IMR-90 (cell line): Measurements from ENCODE around the gene PLIN4. TPM values are rescaled to one million over a fixed set of nuclear protein-coding genes. Genes with fewer than 3 reads are reported as not detected.

ENCODE experiments used
- ATAC-seq: fragments of 200-7000 bp; cut with Tn5 transposase; 2 replicates; pipeline ENCODE4 v1.9.1; 2020; ENCODE audit warnings: low read depth, mild to moderate bottlenecking, moderate library complexity
- BruUV-seq: library from RNA; stranded (reverse); fragments of 400-500 nt; replicated peaks from 2 replicates; lab custom pipeline; 2021; lab: Mats Ljungman, UMichigan
- CTCF ChIA-PET: fragments of 300-600 bp; formaldehyde crosslinking; extraction: SDS; loops from one replicate; lab custom pipeline; 2021; ENCODE audit warnings: antibody characterized with exemption; lab: Yijun Ruan, JAX
- POLR2A ChIA-PET: fragments of 300-600 bp; sonication (Branson Sonifier 250); formaldehyde crosslinking; loops from one replicate; lab custom pipeline; 2022; ENCODE audit warnings: antibody characterized with exemption; ENCODE audit not compliant: unreplicated experiment; lab: Charles Lee
- DNase-seq: peaks from one replicate; pipeline ENCODE4 v3.0.0; 2013
- H2AFZ ChIP-seq: replicated peaks from 2 replicates; pipeline ENCODE3; 2013; ENCODE audit warnings: low read length, mild to moderate bottlenecking; ENCODE audit not compliant: poor library complexity
- H2AK5ac ChIP-seq: 2 replicates; pipeline ENCODE4 v1.6.1; 2013; ENCODE audit warnings: low read depth, low read length, inconsistent platforms
- H2AK9ac ChIP-seq: replicated peaks from 2 replicates; pipeline ENCODE3; 2013; ENCODE audit warnings: mild to moderate bottlenecking, low read depth, low read length, moderate library complexity; ENCODE audit not compliant: poor library complexity
- H2BK120ac ChIP-seq: 2 replicates; pipeline ENCODE4 v1.6.1; 2013; ENCODE audit warnings: low read depth, low read length, inconsistent platforms
- H2BK15ac ChIP-seq: 3 replicates; pipeline ENCODE4 v1.6.1; 2013; ENCODE audit warnings: low read depth, low read length, inconsistent platforms
- H2BK20ac ChIP-seq: 2 replicates; pipeline ENCODE4 v1.6.1; 2013; ENCODE audit warnings: low read depth, mild to moderate bottlenecking, inconsistent platforms, low read length, moderate library complexity
- H2BK5ac ChIP-seq: 2 replicates; pipeline ENCODE4 v1.6.1; 2013; ENCODE audit warnings: mild to moderate bottlenecking, low read depth, low read length, inconsistent platforms; ENCODE audit not compliant: poor library complexity, severe bottlenecking
- H3K14ac ChIP-seq: replicated peaks from 2 replicates; pipeline ENCODE4 v1.6.1; 2013; ENCODE audit warnings: low read depth, low read length, inconsistent platforms
- H3K18ac ChIP-seq: 2 replicates; pipeline ENCODE4 v1.6.1; 2013; ENCODE audit warnings: low read depth, low read length, control low read depth
- H3K23ac ChIP-seq: 2 replicates; pipeline ENCODE4 v1.6.1; 2013; ENCODE audit warnings: low read depth, low read length, inconsistent platforms
- H3K27ac ChIP-seq: 2 replicates; pipeline ENCODE4 v1.5.1; 2013; ENCODE audit warnings: mild to moderate bottlenecking, control low read depth, low read length; ENCODE audit not compliant: insufficient read depth
- H3K27me3 ChIP-seq: 2 replicates; pipeline ENCODE4 v1.6.1; 2013; ENCODE audit warnings: low read length; ENCODE audit not compliant: control insufficient read depth, insufficient read depth
- H3K36me3 ChIP-seq: 2 replicates; pipeline ENCODE4 v1.6.1; 2013; ENCODE audit warnings: low read length, mixed read lengths; ENCODE audit not compliant: control insufficient read depth, insufficient read depth
- H3K4ac ChIP-seq: 2 replicates; pipeline ENCODE4 v1.6.1; 2013; ENCODE audit warnings: low read depth, low read length, inconsistent platforms
- H3K4me1 ChIP-seq: 2 replicates; pipeline ENCODE4 v1.6.1; 2013; ENCODE audit warnings: low read length, mixed read lengths; ENCODE audit not compliant: control insufficient read depth, insufficient read depth
- H3K4me2 ChIP-seq: 2 replicates; pipeline ENCODE4 v1.6.1; 2013; ENCODE audit warnings: low read depth, mild to moderate bottlenecking, control low read depth, low read length, moderate library complexity
- H3K4me3 ChIP-seq: 2 replicates; pipeline ENCODE4 v1.5.1; 2013; ENCODE audit warnings: low read depth, mild to moderate bottlenecking, control low read depth, low read length, moderate library complexity; ENCODE audit not compliant: insufficient read depth
- H3K56ac ChIP-seq: 2 replicates; pipeline ENCODE4 v1.6.1; 2013; ENCODE audit warnings: low read length, inconsistent platforms; ENCODE audit not compliant: insufficient read depth; ENCODE audit errors: extremely low read depth
- H3K79me1 ChIP-seq, 2 experiments: 2 replicates each; pipeline ENCODE4 v1.6.1; 2013; ENCODE audit warnings: low read length in 2 of 2, inconsistent platforms in 1 of 2, low read depth in 1 of 2
- H3K9ac ChIP-seq: 2 replicates; pipeline ENCODE4 v1.6.1; 2013; ENCODE audit warnings: low read depth, low read length, control low read depth
- H3K9me1 ChIP-seq: 2 replicates; pipeline ENCODE4 v1.6.1; 2013; ENCODE audit warnings: low read length, inconsistent platforms; ENCODE audit not compliant: insufficient read depth
- H3K9me3 ChIP-seq: 2 replicates; pipeline ENCODE4 v1.6.1; 2013; ENCODE audit warnings: low read length; ENCODE audit not compliant: control insufficient read depth, insufficient read depth
- H4K20me1 ChIP-seq: 2 replicates; pipeline ENCODE4 v1.6.1; 2013; ENCODE audit warnings: low read length, inconsistent platforms; ENCODE audit not compliant: insufficient read depth
- H4K5ac ChIP-seq: 2 replicates; pipeline ENCODE4 v1.6.1; 2013; ENCODE audit warnings: mild to moderate bottlenecking, low read depth, low read length, control low read depth
- H4K8ac ChIP-seq, 2 experiments: 2 replicates each; pipeline ENCODE4 v1.6.1; 2013; ENCODE audit warnings: low read depth in 2 of 2, low read length in 2 of 2, control low read depth in 1 of 2, inconsistent platforms in 1 of 2
- H4K91ac ChIP-seq: 2 replicates; pipeline ENCODE4 v1.6.1; 2013; ENCODE audit warnings: low read depth, low read length, inconsistent platforms; ENCODE audit not compliant: insufficient read depth
- BHLHE40 ChIP-seq: fragments of 150-350 bp; IDR thresholded peaks from 2 replicates; pipeline ENCODE4 v1.6.1; 2016; ENCODE audit warnings: mild to moderate bottlenecking, low read depth, low read length
- CEBPB ChIP-seq: IDR thresholded peaks from 2 replicates; pipeline ENCODE4 v1.6.1; 2012; ENCODE audit warnings: low read depth, low read length, improper control_type of control experiment
- CHD1 ChIP-seq: IDR thresholded peaks from 2 replicates; pipeline ENCODE4 v1.6.1; 2012; ENCODE audit warnings: low read depth, low read length, improper control_type of control experiment
- CTCF ChIP-seq: conservative IDR thresholded peaks from 2 replicates; pipeline ENCODE4 v1.5.1; 2012; ENCODE audit warnings: mild to moderate bottlenecking, low read depth, low read length, improper control_type of control experiment
- ELK1 ChIP-seq: fragments of 150-350 bp; IDR thresholded peaks from 2 replicates; pipeline ENCODE4 v1.6.1; 2016; ENCODE audit warnings: low read depth, mild to moderate bottlenecking, low read length, moderate library complexity, borderline replicate concordance
- FOS ChIP-seq: fragments of 150-350 bp; IDR thresholded peaks from 2 replicates; pipeline ENCODE4 v1.6.1; 2016; ENCODE audit warnings: low read depth, low read length
- MAFK ChIP-seq: IDR thresholded peaks from 2 replicates; pipeline ENCODE4 v1.6.1; 2012; ENCODE audit warnings: low read depth, low read length, improper control_type of control experiment
- MAZ ChIP-seq: IDR thresholded peaks from 2 replicates; pipeline ENCODE4 v1.6.1; 2012; ENCODE audit warnings: low read depth, mild to moderate bottlenecking, low read length, improper control_type of control experiment, moderate library complexity, borderline replicate concordance
- MXI1 ChIP-seq: IDR thresholded peaks from 2 replicates; pipeline ENCODE4 v1.6.1; 2012; ENCODE audit warnings: low read depth, mild to moderate bottlenecking, low read length, moderate library complexity, borderline replicate concordance
- NFE2L2 ChIP-seq: fragments of 150-350 bp; IDR thresholded peaks from 2 replicates; pipeline ENCODE4 v1.6.1; 2016; ENCODE audit warnings: low read depth, mild to moderate bottlenecking, low read length
- POLR2A ChIP-seq: IDR thresholded peaks from 2 replicates; pipeline ENCODE4 v1.6.1; 2012; ENCODE audit warnings: mild to moderate bottlenecking, low read depth, low read length
- RAD21 ChIP-seq: IDR thresholded peaks from 2 replicates; pipeline ENCODE4 v1.6.1; 2012; ENCODE audit warnings: low read length, improper control_type of control experiment
- RCOR1 ChIP-seq: IDR thresholded peaks from 2 replicates; pipeline ENCODE4 v1.6.1; 2012; ENCODE audit warnings: mild to moderate bottlenecking, low read length, improper control_type of control experiment; ENCODE audit not compliant: insufficient replicate concordance
- RFX5 ChIP-seq: IDR thresholded peaks from 2 replicates; pipeline ENCODE4 v1.8.0; 2012; ENCODE audit warnings: low read depth, mild to moderate bottlenecking, low read length, moderate library complexity
- SMC3 ChIP-seq: fragments of 150-350 bp; IDR thresholded peaks from 2 replicates; pipeline ENCODE4 v1.6.1; 2016; ENCODE audit warnings: low read depth, mild to moderate bottlenecking, antibody characterized with exemption, low read length, moderate library complexity
- USF2 ChIP-seq: fragments of 150-350 bp; IDR thresholded peaks from 2 replicates; pipeline ENCODE4 v1.6.1; 2017; ENCODE audit warnings: mild to moderate bottlenecking, antibody characterized with exemption, low read length, low read depth
- WGBS, 2 experiments: methylation state at CpG; one replicate each; pipeline versions ENCODE4 v1.1.5 to v1.1.7; 2013; ENCODE audit warnings: missing lambda C conversion rate in 2 of 2; ENCODE audit not compliant: insufficient read length in 1 of 2; ENCODE audit errors: extremely low coverage in 2 of 2; 5-methylcytosine and 5-hydroxymethylcytosine counted together
- dilution Hi-C: fragments of 300-500 bp; cut with HindIII; formaldehyde crosslinking; loops from one replicate; pipeline ENCODE4 v1.14.3; 2018; ENCODE audit warnings: low sequenced_read_pairs; ENCODE audit not compliant: unreplicated experiment
- in situ Hi-C: fragments of 300-500 bp; cut with MboI; formaldehyde crosslinking; loops from 3 replicates; pipeline ENCODE4 v1.14.3; 2019; ENCODE audit warnings: low sequenced_read_pairs, inconsistent platforms, mixed read lengths
- intact Hi-C: fragments of 100-400 bp; cut with micrococcal nuclease; formaldehyde crosslinking; loops from 2 replicates; pipeline ENCODE4 v1.10.0; 2022
- polyA plus RNA-seq, 3 experiments: library from polyadenylated mRNA; depleted of rRNA; stranded (reverse); fragments of >200 nt; gene quantifications; 2 replicates each; pipeline ENCODE4 v1.2.3, GENCODE V29; 2012; ENCODE audit warnings: low replicate concordance in 1 of 3
- total RNA-seq: library from RNA; depleted of rRNA; stranded (reverse); fragments of >200 nt; gene quantifications from 2 replicates; pipeline ENCODE4 v1.2.3, GENCODE V29; 2012

The PLIN4 gene
- total and polyA plus RNA-seq, 2 of the 4 experiments (the other 2 are of a cell fraction), result under 0.01 to 0.09 TPM

GRCh38 chr19:4567584-4568071, 49.3 kb upstream of the PLIN4 start:
- Histone ChIP-seq H3K9me1 (no peaks in the 10 kb centered on the region), H3K9ac (no peak overlapping the region), H3K18ac (no peak overlapping the region), H3K27me3 (no peaks in the 10 kb centered on the region), H3K23ac (no peak overlapping the region), H3K4ac (no peak overlapping the region), H3K36me3 (no peaks in the 10 kb centered on the region), H3K56ac (no peak overlapping the region), H4K20me1 (no peaks in the 10 kb centered on the region), H3K9me3 (no peaks in the 10 kb centered on the region), H3K79me1 (no peaks in the 10 kb centered on the region), H2AFZ (peak overlapping the region; percentile 26), H3K4me3 (no peak overlapping the region), H2BK120ac (no peak overlapping the region), H4K5ac (no peak overlapping the region), H4K8ac (no peak overlapping the region), H3K14ac (no peak overlapping the region), H3K4me2 (no peak overlapping the region), H3K4me1 (no peaks in the 10 kb centered on the region), H2BK20ac (no peak overlapping the region), H2BK15ac (no peak overlapping the region), H2AK9ac (peak overlapping the region; percentile 66), H2AK5ac (no peak overlapping the region), H4K91ac (no peak overlapping the region), H3K27ac (no peak overlapping the region), H2BK5ac (no peak overlapping the region)
- intact Hi-C loops, result no loop called here
- in situ Hi-C loops, result no loop called here
- ATAC-seq (peak; percentile 70), DNase-seq (peak; percentile 20)
- WGBS, 2 experiments, result 58% methylated on average over 7 of the region's 14 CpGs; no CpG with 5 or more reads in 1 of the 2 experiments
- no TSS peak for BruUV-seq
- ChIA-PET CTCF (interaction anchor here (0.6 to 1.3 kb wide), 5 partner anchors 9 to 68 kb away, joined by 3 to 6 read pairs (median 3); no protein-coding TSS in a partner anchor), POLR2A (no interaction called here)
- dilution Hi-C loops, result no loop called here
- TF ChIP-seq SMC3 (peak; percentile 64), CTCF (peak; percentile 71), CHD1 (no peak), MAFK (no peak), MAZ (no peak), ELK1 (no peak), MXI1 (no peak), RAD21 (peak; percentile 45; the same call in 1 of the 2 replicates), NFE2L2 (no peak), USF2 (no peak), CEBPB (no peak), RCOR1 (no peak), POLR2A (no peak), RFX5 (no peak), BHLHE40 (no peak), FOS (no peak)
